Renal pelvis (tissue), 4 donors: ENCODE data around the gene TRIM9. TPM values are rescaled to one million over a fixed set of nuclear protein-coding genes. Genes with fewer than 3 reads are reported as not detected.
"Not testable (repeated sequence)": the region's sequence is repeated elsewhere in the genome, so short reads cannot be mapped to it uniquely, and the experiment has no call there.

Experiments used
- DNase-seq: peaks from one replicate; pipeline ENCODE4 v3.0.0-alpha.2; 2013
- polyA plus RNA-seq, 3 donors: library from polyadenylated mRNA; unstranded; fragments of 120-200 nt; gene quantifications; one replicate each; pipeline ENCODE4 v1.2.1, GENCODE V29; 2013; ENCODE audit not compliant: insufficient read length in 3 of 3

TRIM9 gene
- polyA plus RNA-seq, 3 donors: 1.6 to 2.5 (median 2.5) TPM

DNA sequence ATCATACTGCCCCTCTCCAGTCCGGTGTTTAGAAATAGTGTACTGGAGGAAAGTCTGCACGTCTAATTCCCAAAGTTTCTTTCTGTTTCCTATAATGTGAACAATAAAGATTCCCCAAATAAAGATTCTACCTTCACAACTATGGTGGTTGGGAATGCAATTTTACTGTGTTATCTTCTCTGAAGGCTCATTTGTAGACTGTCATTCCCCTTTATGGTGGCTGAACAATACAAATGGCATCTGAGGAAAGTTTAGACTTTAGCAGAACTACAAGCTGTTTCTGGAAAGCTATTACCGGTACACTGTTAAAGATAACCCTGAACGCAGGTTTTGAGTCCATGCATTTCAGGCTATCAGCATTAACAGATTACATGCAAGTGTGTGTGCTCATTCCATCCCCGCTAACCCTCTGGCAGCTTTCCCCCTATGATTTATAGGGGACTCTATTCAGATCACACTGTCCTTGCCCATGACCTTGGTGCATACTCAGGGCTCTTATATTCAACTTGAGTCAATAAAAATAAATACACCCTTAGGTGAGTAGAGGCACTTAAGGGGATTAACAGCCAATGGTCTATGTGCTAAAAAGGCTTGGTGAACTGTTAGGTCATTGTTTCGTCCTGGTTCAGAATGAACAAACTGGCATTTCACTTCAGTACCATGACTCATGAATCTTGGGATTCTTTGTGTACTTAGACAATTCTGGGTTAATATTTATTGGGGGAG, 89.9 kb downstream of the TRIM9 start:
- no peak for DNase-seq

DNA sequence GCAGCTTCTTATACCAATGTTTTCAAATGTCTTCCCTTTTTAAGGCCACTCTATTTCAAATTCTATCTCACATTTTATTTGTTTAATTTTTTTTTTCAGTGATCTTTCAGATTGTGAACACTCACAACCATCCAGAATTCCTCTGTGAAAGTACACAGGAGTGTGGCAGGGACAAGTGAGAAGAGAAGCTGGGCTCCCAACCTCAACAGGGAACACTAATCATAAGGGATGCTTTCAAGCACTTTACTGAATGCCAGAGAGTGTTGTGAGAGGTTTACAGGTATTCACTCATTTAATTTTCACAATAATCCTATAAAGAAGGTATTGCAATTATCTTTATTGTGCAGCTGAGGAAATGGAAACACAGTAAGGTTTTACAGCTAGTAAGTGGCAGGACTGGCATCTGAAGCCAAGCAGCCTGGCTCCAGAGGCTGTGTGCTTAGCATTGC, 90.5 kb downstream of the TRIM9 start:
- no peak for DNase-seq

DNA sequence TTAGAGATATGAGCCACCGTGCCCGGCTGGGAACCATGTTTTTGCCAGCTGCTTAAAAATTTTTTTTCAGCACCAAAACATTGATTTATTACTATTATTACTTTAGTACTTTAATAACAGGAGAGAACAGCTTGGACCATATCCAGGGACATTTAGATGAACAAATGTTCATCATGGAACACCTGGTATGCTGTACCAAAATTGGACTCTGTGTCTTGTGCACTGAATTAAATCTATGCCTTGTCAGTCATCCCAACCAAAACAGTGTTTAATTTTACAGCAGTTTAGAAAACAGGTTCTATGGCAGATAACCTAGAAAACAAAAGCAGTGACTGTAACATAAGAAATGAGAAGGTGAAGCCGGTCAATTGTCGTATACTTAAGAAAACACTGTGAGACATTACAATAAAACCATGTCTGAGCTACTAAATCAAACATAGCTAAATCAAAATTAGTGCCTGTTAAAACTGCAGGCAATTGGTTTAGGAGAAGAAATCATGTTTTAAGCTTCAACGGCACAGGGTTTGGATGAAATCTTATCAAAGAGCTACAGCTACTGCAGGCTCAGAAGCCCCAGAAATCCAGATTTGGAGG, 92.4 kb downstream of the TRIM9 start:
- DNase-seq: peak; percentile 61

DNA sequence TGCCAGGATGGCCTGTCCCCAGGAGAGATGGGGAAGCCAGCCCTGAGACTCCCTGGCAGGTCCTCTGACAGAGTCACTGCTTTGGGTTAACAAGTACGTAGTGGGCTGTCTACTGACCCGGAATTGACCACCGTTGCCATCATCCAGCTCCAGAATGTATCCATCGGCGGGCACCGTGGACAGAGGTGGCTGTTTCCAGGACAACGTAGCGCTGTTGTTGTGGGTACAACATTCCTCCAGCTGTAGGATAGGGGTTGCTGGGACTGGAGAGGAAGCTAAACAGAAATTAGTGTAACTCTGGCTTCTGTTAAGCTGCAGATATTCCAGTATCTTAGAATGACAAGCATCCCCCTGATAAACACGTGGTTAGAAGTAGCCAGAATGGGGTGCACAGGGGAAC, 94.3 kb downstream of the TRIM9 start:
- DNase-seq: no peak

DNA sequence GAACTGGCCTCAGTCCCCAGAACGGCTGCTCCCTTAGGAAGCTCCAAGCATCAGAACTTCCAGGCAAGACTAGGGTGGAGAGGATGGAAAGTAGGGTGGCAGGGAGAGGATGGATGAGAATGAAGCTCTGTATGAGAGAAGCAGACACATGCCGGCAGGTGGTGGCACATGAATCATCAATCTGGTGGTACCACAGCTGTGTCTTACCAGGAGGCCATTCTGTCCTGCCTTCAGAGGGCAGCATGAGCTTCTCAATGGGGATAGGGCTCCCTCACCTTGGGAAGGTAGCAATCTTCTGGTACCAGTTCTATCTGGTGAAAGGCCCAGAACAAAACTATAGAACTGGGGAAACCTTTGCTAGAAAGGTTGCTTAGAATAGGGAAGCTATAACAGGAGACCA, 95.2 kb downstream of the TRIM9 start:
- no peak for DNase-seq

DNA sequence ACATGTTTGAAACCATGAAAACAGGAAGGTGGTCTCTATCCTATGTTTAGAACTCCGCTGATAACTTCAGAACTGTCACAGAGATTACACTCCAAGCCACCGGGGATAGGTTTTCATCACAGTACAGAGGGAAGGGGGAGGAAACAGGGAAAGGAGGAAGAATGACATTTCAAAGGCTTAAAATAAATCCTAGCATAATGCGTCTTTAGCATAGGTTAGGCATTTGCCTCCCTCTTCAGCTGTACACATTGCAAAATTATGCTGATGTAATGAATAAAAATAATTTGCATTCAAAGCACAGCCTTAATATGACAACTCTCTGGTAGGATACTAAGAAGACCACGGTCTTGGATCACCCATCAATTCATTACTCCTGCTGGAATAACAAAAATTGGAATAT, 96.3 kb downstream of the TRIM9 start:
- DNase-seq: no peak

DNA sequence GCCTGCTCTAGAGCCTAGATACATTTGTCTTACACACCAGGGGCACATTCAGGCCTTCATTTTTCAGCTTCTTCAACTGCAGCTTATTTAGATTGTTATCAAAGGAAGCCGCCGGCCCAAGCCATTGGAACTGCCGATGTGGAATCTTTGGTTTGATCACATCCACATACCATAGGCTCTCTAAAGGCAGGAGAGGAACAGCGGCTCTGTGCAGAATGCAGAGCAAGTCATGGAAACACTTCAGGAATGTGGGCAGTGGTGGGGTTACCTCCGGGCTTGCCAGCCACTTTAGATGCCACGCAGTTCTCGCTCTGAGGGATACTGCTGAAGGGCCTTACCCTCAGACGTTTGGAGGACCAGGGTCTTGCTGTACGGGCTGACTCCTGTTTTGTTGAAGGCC, 97.2 kb downstream of the TRIM9 start:
- DNase-seq: no peak

DNA sequence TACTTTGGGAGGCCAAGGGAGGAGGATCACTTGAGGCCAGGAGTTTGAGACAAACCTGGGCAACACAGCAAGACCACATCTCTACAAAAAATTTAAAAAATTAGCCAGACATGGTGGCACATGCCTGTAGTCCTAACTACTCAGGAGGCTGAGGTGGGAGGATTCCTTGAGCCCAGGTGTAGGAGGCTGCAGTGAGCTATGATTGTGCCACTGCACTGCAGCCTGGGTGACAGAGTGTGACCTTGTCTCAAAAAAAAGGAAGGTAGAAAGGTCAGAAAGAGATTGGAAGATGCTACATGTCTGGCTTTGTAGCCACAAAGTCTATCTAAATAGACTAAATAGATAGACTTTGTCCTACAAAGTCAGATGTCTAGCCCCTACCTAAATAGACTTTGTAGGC, 100.7 kb downstream of the TRIM9 start:
- DNase-seq: not testable (repeated sequence)

DNA sequence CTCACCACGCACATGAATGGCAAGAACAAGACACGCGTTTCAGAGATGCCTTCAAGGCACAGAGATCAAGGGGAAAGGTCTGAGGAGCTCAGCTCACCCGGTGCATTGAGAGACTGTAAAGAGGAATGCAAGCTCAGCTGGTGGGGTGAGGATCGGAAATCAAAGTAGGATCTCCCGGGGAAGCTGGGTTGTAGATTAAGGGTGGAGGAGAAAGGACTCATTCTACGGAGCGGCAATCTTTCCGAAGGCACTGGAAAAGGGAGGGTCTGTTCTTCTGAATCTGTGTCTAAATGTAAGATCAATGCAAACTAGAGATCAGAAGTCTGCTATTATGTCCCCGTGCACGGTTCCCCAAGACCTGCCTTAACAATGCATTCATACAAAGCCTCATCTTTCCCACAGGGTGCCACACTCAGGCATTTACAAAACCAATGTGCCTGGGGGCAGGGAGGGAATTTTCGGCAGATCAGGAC, 109.0 kb downstream of the TRIM9 start:
- no peak for DNase-seq

DNA sequence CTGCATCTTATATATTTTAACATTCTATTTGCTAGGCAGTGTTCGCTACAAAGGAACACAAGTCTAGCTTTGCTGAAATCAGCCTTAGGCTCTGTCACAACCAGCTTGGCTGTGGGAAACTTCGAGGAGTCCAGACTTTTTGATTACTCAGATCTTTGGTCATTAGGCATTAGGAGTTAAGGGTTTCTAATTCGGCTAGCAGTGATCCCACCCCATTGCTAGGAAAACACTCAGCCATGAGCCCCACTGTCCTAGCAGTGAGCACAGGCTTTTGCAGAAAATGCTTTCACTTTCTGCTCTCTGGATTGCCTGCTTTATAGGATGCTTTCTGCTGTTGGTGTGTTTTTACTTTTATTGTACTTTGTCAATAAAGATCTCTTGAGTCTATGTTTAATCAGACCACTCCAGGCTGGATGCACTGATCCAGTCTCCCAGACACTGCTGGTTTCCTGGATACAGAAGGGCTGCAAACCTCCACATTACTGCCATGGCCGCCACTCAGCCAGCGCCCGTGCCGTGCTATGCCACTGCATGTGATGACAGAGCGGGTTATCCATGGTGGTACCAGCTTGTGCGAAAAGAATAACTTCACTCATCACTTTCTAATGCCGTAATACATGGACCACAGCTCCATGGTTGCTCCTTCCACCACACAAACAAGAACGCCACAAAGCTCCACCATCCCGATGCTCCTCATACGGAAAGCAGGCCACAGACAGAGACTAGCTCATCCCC, 109.6 kb downstream of the TRIM9 start:
- DNase-seq: no peak

DNA sequence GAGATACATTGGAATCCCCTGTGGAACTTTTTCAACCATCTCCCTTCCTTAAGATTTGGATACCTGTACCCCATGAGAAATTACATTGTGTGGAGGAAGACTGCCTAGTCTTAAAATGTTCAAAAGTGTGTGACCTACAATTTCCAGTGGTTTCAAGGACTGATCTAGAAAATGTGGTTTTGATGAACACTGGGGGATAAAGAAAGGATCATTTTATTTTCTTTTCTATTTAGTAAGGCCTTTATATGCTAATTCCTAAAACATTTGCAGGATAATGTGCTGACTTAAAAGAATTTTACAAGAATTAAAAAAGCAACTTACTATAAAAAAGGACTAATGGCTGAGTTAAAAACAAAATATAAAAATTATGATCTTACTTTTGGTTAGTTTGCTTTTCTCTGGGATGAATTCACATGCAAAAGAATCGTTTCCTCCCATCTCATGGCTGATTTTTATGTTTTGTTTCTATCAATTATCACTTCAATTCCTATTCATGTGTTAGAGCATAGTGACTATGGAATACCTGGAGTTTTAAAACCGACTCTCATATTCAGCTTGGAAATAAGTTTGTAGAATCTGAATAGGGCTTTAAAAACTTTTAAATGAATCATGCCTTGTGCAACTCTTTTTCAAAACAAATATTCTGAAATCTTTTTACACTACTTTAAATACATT, 110.7 kb downstream of the TRIM9 start:
- DNase-seq: no peak

DNA sequence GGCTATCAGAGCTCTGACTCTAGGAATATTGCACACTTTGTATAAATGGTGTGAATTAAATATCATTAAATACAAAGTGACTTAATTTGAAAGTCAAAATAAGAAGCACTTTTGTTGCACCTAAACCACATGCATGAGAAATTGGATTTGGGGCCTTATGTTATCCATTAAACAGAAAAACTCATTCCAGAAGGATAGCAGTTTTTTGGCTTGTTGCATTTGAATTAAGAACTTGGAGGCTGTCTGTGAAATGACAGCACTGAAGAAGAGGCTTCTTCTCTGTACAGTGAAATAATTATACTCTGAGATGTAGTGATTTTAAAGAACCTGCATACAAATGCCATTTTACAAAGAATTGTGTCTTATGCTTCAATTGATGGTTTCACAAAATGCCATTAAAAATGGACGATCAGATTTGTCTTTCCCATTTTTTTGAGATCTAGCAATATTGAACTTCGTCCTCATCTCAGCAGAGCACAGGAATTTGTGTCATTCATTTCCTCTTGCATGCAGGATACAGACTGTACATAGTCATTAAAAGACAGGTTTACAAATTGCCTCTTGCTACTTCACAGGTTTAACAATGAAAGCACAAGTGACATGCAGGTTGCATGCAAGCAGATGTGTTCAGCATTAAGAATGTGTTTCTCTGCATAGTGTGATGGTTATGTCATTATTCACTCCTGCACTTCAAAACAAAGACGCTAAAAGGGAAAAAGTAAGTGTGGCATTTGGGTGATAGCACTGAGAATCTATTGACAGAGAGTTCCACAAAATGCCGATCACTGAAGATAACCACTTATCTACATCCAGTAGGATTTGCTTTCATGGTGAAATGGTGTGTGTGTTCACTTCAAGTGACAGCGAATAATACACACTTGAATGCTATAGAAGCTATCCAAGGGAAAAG, 114.7 kb downstream of the TRIM9 start:
- DNase-seq: no peak

DNA sequence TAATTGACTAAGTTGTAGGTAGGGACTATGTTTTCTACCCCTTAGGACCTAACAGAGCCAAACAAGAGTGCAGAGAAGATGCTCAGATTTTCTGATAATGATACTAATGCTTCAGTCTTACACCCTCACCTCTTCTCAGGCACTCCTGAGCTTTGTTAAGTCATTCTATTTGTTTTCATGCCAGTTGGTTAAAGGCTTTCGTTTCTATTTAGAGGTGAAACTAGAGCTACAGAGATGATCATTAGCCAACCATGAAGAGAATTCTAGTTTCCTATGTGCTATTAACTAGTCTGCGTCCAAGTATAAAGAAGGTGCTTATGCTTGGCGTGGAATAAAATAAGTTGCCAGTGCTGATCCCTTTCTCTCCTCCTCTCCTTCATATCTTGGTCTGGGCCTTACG, 116.0 kb downstream of the TRIM9 start:
- DNase-seq: no peak

DNA sequence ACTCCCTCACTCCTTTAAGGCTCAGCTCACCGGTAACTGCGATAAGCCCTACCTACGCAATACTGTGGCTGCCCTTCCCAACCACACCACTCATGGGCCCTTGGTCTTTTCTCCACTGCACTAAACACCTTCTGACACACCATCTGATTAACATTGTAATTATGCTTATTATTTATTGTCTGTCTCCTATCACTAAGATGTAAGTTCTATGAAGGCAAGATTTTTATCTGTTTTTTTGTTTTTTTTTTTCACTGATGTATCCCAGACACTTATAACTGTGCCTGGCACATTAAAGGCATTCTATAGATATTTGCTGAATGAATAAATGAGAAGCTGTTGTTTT, 116.4 kb downstream of the TRIM9 start:
- DNase-seq: no peak

DNA sequence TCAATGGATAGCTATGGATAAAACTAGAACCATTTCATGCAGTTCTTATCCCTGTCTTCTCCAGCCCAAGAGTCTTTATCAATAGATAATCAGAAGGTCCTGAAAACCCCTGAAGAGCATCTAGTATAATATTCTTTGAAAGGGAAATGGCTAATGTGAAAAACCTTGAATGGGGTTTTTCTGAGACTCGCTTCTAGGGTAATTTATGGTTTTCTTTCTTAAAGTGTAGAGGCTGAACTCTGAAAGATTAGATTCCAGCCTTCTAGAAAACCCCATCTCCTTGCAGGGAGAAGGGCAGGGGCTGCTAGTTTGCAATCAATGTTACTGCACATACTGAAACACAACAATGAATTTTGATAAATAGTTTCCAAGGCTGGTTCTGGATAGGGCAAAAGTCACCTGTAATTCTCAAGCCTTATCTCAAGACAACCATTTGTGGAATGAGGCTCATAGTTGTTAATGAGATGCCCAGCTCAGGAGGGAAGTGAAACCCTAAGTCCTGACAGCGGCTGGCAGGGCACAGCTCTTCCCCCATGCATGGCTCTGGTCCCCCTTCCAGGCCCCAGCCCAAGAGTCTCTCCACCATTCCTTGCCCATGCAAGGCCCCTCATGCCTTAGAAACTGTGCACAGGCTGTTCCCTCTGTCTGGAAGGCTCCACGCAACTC, 116.9 kb downstream of the TRIM9 start:
- DNase-seq: no peak

DNA sequence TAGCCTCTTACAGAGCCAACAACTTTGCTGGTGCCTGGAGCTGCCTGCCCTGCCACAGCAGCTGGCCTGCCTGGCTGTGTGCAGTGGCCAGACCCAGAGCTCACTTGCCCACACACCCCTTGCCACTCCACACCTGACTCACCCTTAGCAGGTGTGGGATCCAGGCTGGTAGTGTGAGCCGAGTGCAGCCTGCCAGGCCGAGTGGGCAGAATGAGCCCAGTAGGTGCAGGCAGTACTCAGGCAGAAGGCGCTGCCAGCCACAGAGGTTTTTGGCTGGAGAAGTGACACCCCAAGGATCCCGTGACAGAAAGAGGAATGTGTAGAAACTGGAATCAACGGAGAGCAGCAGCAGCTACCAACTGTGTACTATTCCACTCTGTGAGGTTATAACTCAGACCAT, 120.8 kb downstream of the TRIM9 start:
- no peak for DNase-seq

DNA sequence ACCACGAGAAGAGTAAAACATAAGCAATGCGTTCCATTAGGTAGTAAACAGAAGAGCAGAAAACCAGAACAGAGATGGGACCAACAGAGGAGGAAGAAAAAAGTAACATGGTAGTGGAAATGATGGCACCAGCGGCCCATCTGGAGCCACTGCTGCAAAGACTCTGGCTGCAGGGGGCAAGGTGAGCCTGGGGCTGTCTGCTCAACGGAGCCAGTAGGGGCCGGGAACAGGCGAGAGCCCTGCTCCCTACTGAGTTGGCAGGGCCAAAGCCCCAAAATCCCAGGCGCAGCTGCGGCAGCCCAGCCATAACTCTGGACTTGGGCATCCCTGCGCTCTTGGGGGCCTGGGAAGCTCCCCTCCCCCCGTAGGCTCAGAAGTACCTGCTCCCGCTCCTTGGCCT, 122.2 kb downstream of the TRIM9 start:
- DNase-seq: no peak

DNA sequence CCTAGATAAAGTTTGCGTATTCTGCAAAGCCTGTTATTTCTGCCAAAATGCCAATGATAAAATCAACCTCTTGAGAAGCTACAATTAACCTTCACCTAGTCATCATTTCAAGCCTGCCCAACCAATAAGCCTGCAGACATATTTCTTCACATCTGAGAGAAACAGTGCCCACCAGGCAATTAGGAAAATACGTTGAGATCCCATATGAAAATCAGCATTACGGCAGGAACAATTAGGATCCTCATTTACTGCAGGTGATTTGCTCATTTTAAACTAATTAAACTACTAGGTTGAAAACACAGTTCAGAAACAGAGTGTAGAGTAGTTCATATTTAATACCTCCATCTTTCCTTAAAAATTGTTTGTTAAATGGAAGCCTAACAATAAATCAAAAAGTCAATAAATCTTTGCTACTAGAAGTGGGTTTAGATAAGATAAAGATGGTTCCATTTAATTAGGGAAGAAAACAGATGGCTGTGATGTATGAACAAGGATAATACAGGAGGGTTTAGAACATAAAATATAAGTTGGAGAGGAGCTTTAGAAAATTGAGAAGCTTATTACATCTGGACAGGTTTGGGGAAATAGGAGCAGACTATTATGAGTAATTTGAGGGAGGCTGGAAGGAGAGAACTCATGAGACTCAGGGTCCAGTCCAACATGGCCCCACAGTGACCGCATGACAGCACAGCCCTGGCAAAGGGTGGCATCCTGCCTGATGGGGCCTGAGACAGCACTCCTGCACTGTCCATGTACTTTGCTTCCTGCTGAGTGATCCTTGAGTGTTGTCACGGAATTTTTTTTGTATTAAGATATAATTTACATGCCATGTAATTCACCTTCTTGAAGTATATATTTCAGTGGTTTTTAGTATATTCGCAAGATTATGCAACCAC, 123.8 kb downstream of the TRIM9 start:
- DNase-seq: no peak

DNA sequence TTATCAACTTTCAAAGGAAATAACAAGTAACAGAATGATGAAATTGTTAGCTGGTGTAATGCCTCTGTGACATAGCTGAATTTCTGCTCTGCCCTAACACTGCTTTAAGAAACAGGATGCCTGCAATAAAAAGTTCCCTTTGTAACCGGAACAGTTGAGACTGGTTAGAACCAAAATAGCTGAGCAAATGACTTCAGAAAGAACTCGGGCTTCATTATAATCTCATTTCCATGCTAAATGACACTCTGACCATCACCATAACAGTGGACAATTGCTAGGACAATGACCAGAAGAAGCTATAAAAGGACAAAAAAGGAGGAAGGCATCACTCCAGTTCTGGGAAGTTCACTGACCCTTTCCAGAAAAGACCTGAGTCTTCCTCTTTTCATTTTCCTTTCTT, 127.1 kb downstream of the TRIM9 start:
- DNase-seq: no peak

DNA sequence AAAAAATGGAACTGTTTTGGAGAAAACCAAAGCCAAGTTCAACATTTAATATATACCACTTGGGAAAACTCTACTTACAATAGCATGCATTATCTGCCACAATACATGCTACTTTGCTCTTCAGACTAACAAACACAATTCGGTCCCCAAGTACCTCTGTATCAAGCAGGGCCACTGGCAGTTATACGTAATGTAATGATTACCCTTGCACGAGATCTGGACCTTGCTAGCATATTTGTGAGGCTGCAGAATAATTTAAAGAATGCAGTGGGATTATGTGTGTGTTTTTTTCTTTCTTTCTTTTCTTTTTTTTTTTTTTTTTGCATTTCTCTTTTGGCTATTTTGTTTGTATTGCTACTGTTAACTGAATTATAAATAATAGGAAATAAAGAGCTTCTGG, 127.8 kb downstream of the TRIM9 start:
- no peak for DNase-seq
